ENCODE data around the gene RNF144A. TPM values are rescaled to one million over a fixed set of nuclear protein-coding genes. Genes with fewer than 3 reads are reported as not detected.
A peak's percentile ranks its signal among the peaks of the same experiment; 100 is the strongest.

Gene RNF144A
- total and polyA plus RNA-seq, 2 of the 13 experiments (the other 11 are each of a cell fraction or from before 2014, with no cell fraction given) = 13.9 to 16.5 TPM

GRCh38 chr2:7031547-7032245, 114.5 kb downstream of the RNF144A start (continued):
- TF ChIP-seq MLX (CRISPR knock-in tag; IDR thresholded peaks at IDR 0.05) (peak; percentile 79), CC2D1A (CRISPR knock-in tag; IDR thresholded peaks at IDR 0.05) (no peak), ZNF780A (CRISPR knock-in tag; IDR thresholded peaks at IDR 0.05) (peak; percentile 80; the same call in 1 of the 2 replicates), KDM2A (CRISPR knock-in tag; IDR thresholded peaks at IDR 0.05; ENCODE audit: borderline replicate concordance, low read depth) (peak; percentile 91), MEIS1 (CRISPR knock-in tag; IDR thresholded peaks at IDR 0.05; ENCODE audit: borderline replicate concordance) (peak; percentile 94; the same call in 1 of the 2 replicates), ARID5B (CRISPR knock-in tag; IDR thresholded peaks at IDR 0.05) (peak; percentile 97), MTA1 (CRISPR knock-in tag; IDR thresholded peaks at IDR 0.05; ENCODE audit: borderline replicate concordance) (peak; percentile 78; the same call in 1 of the 2 replicates), PHF5A (CRISPR knock-in tag; IDR thresholded peaks at IDR 0.05; ENCODE audit: low read depth, unreplicated experiment) (peak; percentile 65), RFXANK (CRISPR knock-in tag; IDR thresholded peaks at IDR 0.05) (0 out of 2 replicates have a peak, but pooled peaks have one; percentile 39), ZNF781 (CRISPR knock-in tag; IDR thresholded peaks at IDR 0.05; ENCODE audit: borderline replicate concordance, not compliant biosample characterization) (no peak), ZBTB14 (CRISPR knock-in tag; IDR thresholded peaks at IDR 0.05) (peak; percentile 58), ZNF230 (CRISPR knock-in tag; IDR thresholded peaks at IDR 0.05) (no peak), CHD4 (IDR thresholded peaks at IDR 0.05; ENCODE audit: borderline replicate concordance, low read length) (no peak), SNAPC5 (CRISPR knock-in tag; IDR thresholded peaks at IDR 0.05; ENCODE audit: borderline replicate concordance) (no peak), CEBPG (CRISPR knock-in tag; IDR thresholded peaks at IDR 0.05) (peak; percentile 100), ZNF280B (CRISPR knock-in tag; IDR thresholded peaks at IDR 0.05; ENCODE audit: borderline replicate concordance) (no peak), DPF2 (CRISPR knock-in tag; IDR thresholded peaks at IDR 0.05; ENCODE audit: borderline replicate concordance, low read depth) (peak; percentile 86; the same call in 1 of the 2 replicates), HOXA9 (CRISPR knock-in tag; IDR thresholded peaks at IDR 0.05; ENCODE audit: borderline replicate concordance) (no peak), CBX1 (IDR thresholded peaks at IDR 0.05; ENCODE audit: low read depth) (no peak), PCBP2 (optimal IDR thresholded peaks at IDR 0.05; ENCODE audit: low read depth, low read length, poor library complexity, severe bottlenecking) (no peak), DNMT3B (CRISPR knock-in tag; conservative IDR thresholded peaks at IDR 0.05) (0 out of 2 replicates have a peak, but pooled peaks have one; percentile 39), RARG (CRISPR knock-in tag; IDR thresholded peaks at IDR 0.05; ENCODE audit: low read depth) (no peak), ZNF350 (CRISPR knock-in tag; IDR thresholded peaks at IDR 0.05; ENCODE audit: borderline replicate concordance, low read depth) (peak; percentile 77)

Measured in HepG2 (cell line).